GM18508 (cell line): ENCODE data around the gene DMRT3.

Source experiments
- ATAC-seq: cut with Tn5 transposase; IDR thresholded peaks from one replicate; pipeline ENCODE4 v1.9.1; 2021; ENCODE audit warnings: moderate number of reproducible peaks; ENCODE audit not compliant: insufficient read depth, unreplicated experiment

The DMRT3 gene

GRCh38 chr9:976258-976942, at the start of gene DMRT3:
Gene DMRT3 (plus strand): TSS chr9:976655. CDS start chr9:977002, 347 bp downstream.
- ATAC-seq = no peak

GRCh38 chr9:926976-927375, 49.5 kb upstream of the DMRT3 start:
- ATAC-seq = no peak

- peak; percentile 88 for ATAC-seq
These were observed 48.0 kb upstream of the DMRT3 start for GRCh38 chr9:928363-929042.

- no peak for ATAC-seq
These were observed 46.7 kb upstream of the DMRT3 start for GRCh38 chr9:929719-930118.

GRCh38 chr9:933356-933755, 43.1 kb upstream of the DMRT3 start:
- ATAC-seq = no peak

GRCh38 chr9:935348-935965, 41.0 kb upstream of the DMRT3 start:
- ATAC-seq = no peak

GRCh38 chr9:942805-943580, 33.5 kb upstream of the DMRT3 start:
- ATAC-seq = no peak

- ATAC-seq = no peak
These were observed 28.5 kb upstream of the DMRT3 start for GRCh38 chr9:947985-948384.

GRCh38 chr9:948497-948896, 28.0 kb upstream of the DMRT3 start:
- ATAC-seq = no peak

- no peak for ATAC-seq
These were observed 26.3 kb upstream of the DMRT3 start for GRCh38 chr9:950139-950538.

- no peak for ATAC-seq
These were observed 23.9 kb upstream of the DMRT3 start for GRCh38 chr9:952546-952945.

- no peak for ATAC-seq
These were observed 17.4 kb upstream of the DMRT3 start for GRCh38 chr9:959105-959504.

- no peak for ATAC-seq
These were observed 16.5 kb upstream of the DMRT3 start for GRCh38 chr9:959914-960313.

GRCh38 chr9:962023-962422, 14.4 kb upstream of the DMRT3 start:
- no peak for ATAC-seq

GRCh38 chr9:965497-965896, 11.0 kb upstream of the DMRT3 start:
- ATAC-seq = no peak

GRCh38 chr9:966870-967269, 9.6 kb upstream of the DMRT3 start:
- ATAC-seq = no peak

- no peak for ATAC-seq
These were observed 9.0 kb upstream of the DMRT3 start for GRCh38 chr9:967436-967835.

GRCh38 chr9:967903-968641, 8.4 kb upstream of the DMRT3 start:
- ATAC-seq = no peak

GRCh38 chr9:969310-970150, 6.9 kb upstream of the DMRT3 start:
- no peak for ATAC-seq
